LNCaP clone FGC (cell line): ENCODE results near the gene HOXA2.

Source experiments
- DNase-seq: peaks from one replicate; pipeline ENCODE4 v3.0.0-alpha.2; 2011; ENCODE audit warnings: low read depth
- H3K4me3 ChIP-seq: 2 replicates; pipeline ENCODE4 v1.5.1; 2011; ENCODE audit warnings: mild to moderate bottlenecking, low read depth, low read length, control low read depth
- TF ChIP-seq, protein P1 (sequence below): IDR thresholded peaks from 2 replicates; pipeline ENCODE4 v1.5.1; 2012; ENCODE audit warnings: mild to moderate bottlenecking; ENCODE audit not compliant: control insufficient read depth, insufficient read depth; ENCODE audit errors: extremely low read depth

The HOXA2 gene

DNA sequence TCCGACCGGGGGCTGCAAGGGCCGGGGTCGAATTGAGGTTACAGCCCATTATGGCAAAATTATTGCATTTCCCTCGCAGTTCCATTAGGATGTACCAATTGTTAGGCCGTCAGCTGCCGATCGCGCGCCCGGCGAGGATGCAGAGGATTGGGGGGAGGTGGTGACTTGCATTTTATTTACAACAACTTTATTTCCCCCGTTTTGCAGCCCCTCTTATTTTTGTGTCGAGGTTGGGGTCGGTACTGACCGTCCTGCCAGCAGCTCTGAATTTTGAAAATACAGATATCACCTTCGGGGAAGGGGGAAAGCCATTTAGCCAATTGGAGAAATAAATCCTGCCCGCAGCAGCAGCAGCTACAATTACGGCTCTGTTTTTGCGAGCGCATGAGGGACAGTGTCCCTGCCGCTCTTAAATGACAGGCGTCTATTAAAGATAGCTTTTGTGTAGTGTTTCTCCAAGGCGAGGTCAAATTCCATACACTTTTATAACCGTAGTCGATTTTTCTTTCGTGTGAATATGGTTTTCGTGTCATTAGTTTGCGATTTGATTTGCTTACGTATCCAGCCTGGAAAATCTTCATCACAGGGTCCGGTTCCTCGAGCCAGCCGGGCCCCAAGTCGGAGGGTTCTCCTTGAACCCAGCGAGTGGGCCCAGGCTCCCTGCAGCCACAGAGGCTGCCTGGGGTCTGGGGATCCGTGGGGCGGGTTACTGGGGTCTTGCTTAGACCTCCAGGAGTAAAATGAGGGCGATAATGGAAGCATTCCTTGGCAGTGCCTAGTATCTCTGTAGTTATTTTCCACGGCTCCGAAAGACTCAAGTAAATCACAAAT lies 41.7 kb upstream of the HOXA2 start:
- TF ChIP-seq, protein P1, sequence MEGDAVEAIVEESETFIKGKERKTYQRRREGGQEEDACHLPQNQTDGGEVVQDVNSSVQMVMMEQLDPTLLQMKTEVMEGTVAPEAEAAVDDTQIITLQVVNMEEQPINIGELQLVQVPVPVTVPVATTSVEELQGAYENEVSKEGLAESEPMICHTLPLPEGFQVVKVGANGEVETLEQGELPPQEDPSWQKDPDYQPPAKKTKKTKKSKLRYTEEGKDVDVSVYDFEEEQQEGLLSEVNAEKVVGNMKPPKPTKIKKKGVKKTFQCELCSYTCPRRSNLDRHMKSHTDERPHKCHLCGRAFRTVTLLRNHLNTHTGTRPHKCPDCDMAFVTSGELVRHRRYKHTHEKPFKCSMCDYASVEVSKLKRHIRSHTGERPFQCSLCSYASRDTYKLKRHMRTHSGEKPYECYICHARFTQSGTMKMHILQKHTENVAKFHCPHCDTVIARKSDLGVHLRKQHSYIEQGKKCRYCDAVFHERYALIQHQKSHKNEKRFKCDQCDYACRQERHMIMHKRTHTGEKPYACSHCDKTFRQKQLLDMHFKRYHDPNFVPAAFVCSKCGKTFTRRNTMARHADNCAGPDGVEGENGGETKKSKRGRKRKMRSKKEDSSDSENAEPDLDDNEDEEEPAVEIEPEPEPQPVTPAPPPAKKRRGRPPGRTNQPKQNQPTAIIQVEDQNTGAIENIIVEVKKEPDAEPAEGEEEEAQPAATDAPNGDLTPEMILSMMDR: no peak
- H3K4me3 ChIP-seq: no peak overlapping the region
- DNase-seq: no peak

DNA sequence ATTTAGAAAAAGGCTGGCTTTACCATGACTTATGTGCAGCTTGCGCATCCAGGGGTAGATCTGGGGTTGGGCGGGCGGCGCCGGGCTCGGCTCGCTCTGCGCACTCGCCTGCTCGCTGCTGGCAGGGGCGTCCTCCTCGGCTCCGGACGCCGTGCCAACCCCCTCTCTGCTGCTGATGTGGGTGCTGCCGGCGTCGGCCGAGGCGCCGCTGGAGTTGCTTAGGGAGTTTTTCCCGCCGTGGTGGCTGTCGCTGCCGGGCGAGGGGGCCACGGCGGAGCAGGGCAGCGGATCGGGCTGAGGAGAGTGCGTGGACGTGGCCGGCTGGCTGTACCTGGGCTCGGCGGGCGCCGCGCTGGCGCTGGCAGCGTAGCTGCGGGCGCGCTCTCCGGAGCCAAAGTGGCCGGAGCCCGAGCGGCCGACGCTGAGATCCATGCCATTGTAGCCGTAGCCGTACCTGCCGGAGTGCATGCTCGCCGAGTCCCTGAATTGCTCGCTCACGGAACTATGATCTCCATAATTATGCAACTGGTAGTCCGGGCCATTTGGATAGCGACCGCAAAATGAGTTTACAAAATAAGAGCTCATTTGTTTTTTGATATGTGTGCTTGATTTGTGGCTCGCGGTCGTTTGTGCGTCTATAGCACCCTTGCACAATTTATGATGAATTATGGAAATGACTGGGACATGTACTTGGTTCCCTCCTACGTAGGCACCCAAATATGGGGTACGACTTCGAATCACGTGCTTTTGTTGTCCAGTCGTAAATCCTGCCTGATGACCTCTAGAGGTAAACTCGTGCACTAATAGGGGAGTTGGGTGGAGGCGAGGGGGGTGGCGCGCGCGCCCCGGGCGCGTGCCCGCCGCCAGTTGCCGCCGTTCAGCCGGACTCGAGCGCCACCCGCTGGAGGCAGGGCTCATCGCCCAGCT lies 40.8 kb upstream of the HOXA2 start, which contains the start of gene HOXA5:
HOXA5 (minus strand) TSS at position 659 of the 927 bp plus-strand sequence; CDS start at position 585, 74 bp downstream.
- TF ChIP-seq, protein P1: no peak
- DNase-seq: no peak
- no peak within 1 kb of the TSS for H3K4me3 ChIP-seq

DNA sequence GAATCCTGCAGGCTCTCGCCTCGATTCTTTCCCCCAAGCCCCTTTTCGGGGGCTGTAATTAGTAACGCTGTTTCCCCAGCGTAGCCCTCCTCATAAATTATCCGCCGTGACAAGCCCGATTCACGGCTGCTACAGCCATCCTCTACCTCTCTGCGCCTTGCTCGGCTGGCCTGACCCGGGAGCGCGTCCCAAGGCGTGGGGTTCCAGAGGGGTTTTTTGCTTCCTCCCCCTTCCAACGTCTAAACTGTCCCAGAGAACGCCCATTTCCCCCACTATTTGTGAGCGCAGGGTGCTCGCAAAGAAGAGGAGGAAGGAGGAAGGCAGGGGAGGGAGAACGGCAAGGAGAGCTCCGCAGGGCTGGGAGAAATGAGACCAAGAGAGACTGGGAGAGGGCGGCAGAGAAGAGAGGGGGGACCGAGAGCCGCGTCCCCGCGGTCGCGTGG lies 40.1 kb upstream of the HOXA2 start:
- no peak for DNase-seq
- TF ChIP-seq, protein P1: no peak
- H3K4me3 ChIP-seq: no peak overlapping the region

DNA sequence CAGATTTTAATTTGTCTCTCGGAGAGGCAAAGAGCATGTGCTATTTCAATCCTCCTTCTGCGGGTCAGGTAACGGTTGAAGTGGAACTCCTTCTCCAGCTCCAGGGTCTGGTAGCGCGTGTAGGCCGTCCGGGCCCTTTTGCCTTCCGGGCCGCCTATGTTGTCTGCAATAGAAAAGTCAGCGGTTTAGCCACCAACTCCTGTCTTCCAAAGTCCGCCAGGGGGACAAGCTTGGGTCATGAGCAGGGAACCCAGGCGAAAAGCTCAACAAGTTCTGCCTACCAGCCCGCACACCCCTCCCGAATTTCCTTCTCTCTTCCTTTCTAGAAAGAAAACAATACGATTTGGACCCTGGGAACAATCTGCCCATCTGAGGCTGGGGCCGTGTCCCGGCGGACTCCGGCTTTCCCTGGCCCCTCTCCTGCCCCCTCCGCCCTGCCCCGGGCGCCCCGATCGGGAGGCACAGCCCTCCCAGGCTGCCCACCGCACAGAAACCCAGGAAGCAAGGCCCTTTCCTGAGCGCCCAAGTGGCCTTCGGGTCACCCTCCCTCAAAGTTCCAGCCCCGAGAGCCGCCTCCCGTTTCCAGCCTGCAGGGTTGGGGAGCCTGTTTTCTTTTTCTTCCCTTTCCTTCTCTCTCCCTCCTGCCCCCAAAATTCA lies 39.6 kb upstream of the HOXA2 start:
- H3K4me3 ChIP-seq: no peak overlapping the region
- DNase-seq: no peak
- TF ChIP-seq, protein P1: no peak

DNA sequence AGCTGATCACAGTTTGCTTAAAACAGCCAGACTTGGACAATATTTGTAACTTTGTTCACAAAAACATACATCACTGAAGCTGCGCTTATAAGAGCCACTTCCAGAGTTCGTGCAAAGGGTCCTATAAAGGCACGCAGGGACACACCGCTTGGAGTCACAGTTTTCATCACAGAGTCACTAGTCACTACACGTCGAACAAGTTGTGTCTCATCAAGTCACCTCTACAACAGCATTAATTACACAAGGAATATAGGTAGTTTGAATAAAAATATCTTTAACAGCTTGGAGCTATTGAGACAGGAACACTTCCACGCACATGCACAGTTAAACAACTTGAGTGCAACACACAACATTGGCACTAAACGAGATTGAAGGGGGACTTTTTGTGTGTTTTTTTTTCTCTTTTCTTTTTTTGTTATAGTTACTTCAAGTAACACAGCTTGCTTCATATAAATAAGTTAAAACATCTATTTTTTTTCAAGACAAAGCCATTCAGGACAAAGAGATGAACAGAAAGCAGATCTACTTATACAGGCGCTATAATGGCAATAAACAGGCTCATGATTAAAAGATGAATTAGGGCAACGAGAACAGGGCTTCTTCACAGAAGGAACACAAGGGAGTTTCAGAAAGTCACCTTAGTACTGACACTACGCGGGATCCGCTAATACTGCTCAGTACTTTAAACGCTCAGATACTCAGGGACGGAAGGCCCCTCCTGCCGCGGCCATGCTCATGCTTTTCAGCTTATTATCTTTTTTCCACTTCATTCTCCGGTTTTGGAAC lies 38.8 kb upstream of the HOXA2 start:
- DNase-seq: no peak
- no peak overlapping the region for H3K4me3 ChIP-seq
- TF ChIP-seq, protein P1: no peak
